HS-27A (cell line): ENCODE results near the gene CLCN1.

Experiments used
- DNase-seq: peaks from one replicate; pipeline ENCODE4 v3.0.0-alpha.2; 2012; ENCODE audit warnings: low read depth, missing footprints

Gene CLCN1

GRCh38 chr7:143368387-143368786 lies 52.5 kb downstream of the CLCN1 start:
- no peak for DNase-seq

GRCh38 chr7:143369678-143370651 lies 54.1 kb downstream of the CLCN1 start:
- no peak for DNase-seq

- peak; percentile 20 for DNase-seq
Observed at GRCh38 chr7:143372070-143372469, 56.2 kb downstream of the CLCN1 start.

GRCh38 chr7:143373255-143373794 lies 57.4 kb downstream of the CLCN1 start:
- DNase-seq, result no peak

- no peak for DNase-seq
Observed at GRCh38 chr7:143374561-143374960, 58.6 kb downstream of the CLCN1 start.

GRCh38 chr7:143375298-143376034 lies 59.6 kb downstream of the CLCN1 start:
- DNase-seq, result no peak

GRCh38 chr7:143376396-143376795 lies 60.5 kb downstream of the CLCN1 start:
- DNase-seq, result no peak

- DNase-seq, result no peak
Observed at GRCh38 chr7:143379611-143380259, 63.8 kb downstream of the CLCN1 start.

- peak; percentile 39 for DNase-seq
Observed at GRCh38 chr7:143380260-143380645, 64.3 kb downstream of the CLCN1 start.

GRCh38 chr7:143380646-143381426 lies 64.9 kb downstream of the CLCN1 start, which contains the start of gene ZYX:
Gene ZYX, plus strand, starts transcription at chr7:143381345. Its CDS starts 227 bp downstream, at chr7:143381572.
- DNase-seq, result peak; percentile 55

GRCh38 chr7:143381427-143382125 lies 65.7 kb downstream of the CLCN1 start:
- DNase-seq, result peak; percentile 30

- no peak for DNase-seq
Observed at GRCh38 chr7:143382126-143382790, 66.3 kb downstream of the CLCN1 start.

- DNase-seq, result no peak
Observed at GRCh38 chr7:143382791-143383641, 67.1 kb downstream of the CLCN1 start.

- no peak for DNase-seq
Observed at GRCh38 chr7:143383642-143383957, 67.7 kb downstream of the CLCN1 start.

- no peak for DNase-seq
Observed at GRCh38 chr7:143384148-143384547, 68.2 kb downstream of the CLCN1 start.

- no peak for DNase-seq
Observed at GRCh38 chr7:143384661-143385631, 69.0 kb downstream of the CLCN1 start.

- DNase-seq, result no peak
Observed at GRCh38 chr7:143385891-143386781, 70.2 kb downstream of the CLCN1 start.
